Activated CD4-positive, alpha-beta T cell treated with anti-CD3 and anti-CD28 coated beads, Interleukin-2, Interleukin-4, amounts not matched to agents 100 ng/mL and 50 ng/mL, durations not matched to agents 16 hours and 8 hours (primary cell): Measurements from ENCODE around the gene PLA2G4C.
A peak's percentile ranks its signal among the peaks of the same experiment; 100 is the strongest.
"Not testable (repeated sequence)": the region's sequence is repeated elsewhere in the genome, so short reads cannot be mapped to it uniquely, and the experiment has no call there.

ENCODE experiments used
- DNase-seq: peaks from one replicate; pipeline ENCODE4 v3.0.0-alpha.2; 2020; ENCODE audit warnings: low spot score

Gene PLA2G4C

GRCh38 chr19:48108997-48109782 is 1.4 kb downstream of the PLA2G4C start:
- DNase-seq = no peak

GRCh38 chr19:48103922-48104321 is 6.7 kb downstream of the PLA2G4C start:
- no peak for DNase-seq

- DNase-seq = peak; percentile 36
These were observed 7.5 kb downstream of the PLA2G4C start for GRCh38 chr19:48102870-48103751.

GRCh38 chr19:48095612-48096175 is 14.9 kb downstream of the PLA2G4C start:
- DNase-seq = no peak

- DNase-seq = no peak
These were observed 15.8 kb downstream of the PLA2G4C start for GRCh38 chr19:48094855-48095203.

- peak; percentile 54 for DNase-seq
These were observed 16.3 kb downstream of the PLA2G4C start for GRCh38 chr19:48094129-48094854.

- DNase-seq = not testable (repeated sequence)
These were observed 19.4 kb downstream of the PLA2G4C start for GRCh38 chr19:48091111-48091718.

- no peak for DNase-seq
These were observed 20.3 kb downstream of the PLA2G4C start for GRCh38 chr19:48090281-48090802.

GRCh38 chr19:48088991-48089390 is 21.6 kb downstream of the PLA2G4C start:
- not testable (repeated sequence) for DNase-seq

GRCh38 chr19:48085904-48086864 is 24.4 kb downstream of the PLA2G4C start:
- no peak for DNase-seq

- no peak for DNase-seq
These were observed 25.5 kb downstream of the PLA2G4C start for GRCh38 chr19:48085076-48085475.

- DNase-seq = no peak
These were observed 29.5 kb downstream of the PLA2G4C start for GRCh38 chr19:48081106-48081505.

GRCh38 chr19:48070177-48070769 is 40.3 kb downstream of the PLA2G4C start:
- not testable (repeated sequence) for DNase-seq

GRCh38 chr19:48069435-48069834 is 41.2 kb downstream of the PLA2G4C start:
- no peak for DNase-seq

GRCh38 chr19:48064509-48064908 is 46.1 kb downstream of the PLA2G4C start:
- no peak for DNase-seq

GRCh38 chr19:48061401-48062344 is 48.9 kb downstream of the PLA2G4C start:
- DNase-seq = no peak

GRCh38 chr19:48060381-48060780 is 50.2 kb downstream of the PLA2G4C start:
- no peak for DNase-seq

- no peak for DNase-seq
These were observed 51.3 kb downstream of the PLA2G4C start for GRCh38 chr19:48059331-48059730.

- no peak for DNase-seq
These were observed 56.8 kb downstream of the PLA2G4C start for GRCh38 chr19:48053856-48054255.
